Measurements from ENCODE around the gene TENM4. TPM values are rescaled to one million over a fixed set of nuclear protein-coding genes. Genes with fewer than 3 reads are reported as not detected.

The TENM4 gene
- total RNA-seq, 1 donor from 2014 or later: 5.1 TPM

DNA sequence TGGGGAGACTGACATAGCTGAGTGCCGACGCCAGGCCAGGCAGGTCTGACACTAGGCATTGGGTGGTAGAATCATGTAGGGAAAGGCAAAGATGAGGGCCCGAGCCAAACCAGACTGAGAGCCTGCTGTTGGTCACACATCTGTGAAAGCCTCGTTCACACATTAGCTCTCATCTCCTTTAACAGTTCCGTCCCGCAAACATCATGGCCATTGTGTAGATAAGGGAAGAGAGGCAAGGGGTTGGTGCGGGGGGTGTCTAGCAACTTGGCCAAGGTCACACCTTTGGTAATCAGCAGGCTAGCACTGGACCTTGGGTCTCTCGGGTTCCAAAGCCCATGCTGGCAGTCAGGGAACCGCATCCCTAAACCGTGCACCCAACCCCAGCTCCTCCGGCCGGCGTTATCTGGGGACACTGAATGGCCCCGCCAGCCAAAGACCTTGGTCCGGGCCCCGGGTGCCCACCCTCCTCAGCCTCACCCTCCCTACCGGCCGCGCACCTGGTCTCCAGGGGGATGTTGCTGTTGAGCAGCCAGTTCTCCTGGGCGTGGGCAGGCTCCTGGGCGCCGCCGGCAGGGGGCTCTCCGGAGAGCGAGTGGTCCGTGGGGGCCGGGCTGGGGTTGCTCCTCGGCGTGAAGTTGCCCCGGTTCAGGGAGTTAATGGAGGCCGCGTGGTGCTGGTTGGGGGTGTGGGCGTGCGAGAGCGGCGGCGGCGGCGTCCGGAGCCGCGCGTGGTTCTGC is 537.9 kb downstream of the TENM4 start:
- Histone ChIP-seq H3K27ac (no peak overlapping the region), H3K4me1 (no peaks in the 10 kb centered on the region), H4K20me1 (ENCODE audit: low read depth) (no peaks in the 10 kb centered on the region), H3K79me2 (ENCODE audit: low read depth) (no peaks in the 10 kb centered on the region), H2AFZ (replicated peaks) (no peak overlapping the region), H3F3A (ENCODE audit: low read depth) (no peaks in the 10 kb centered on the region), H3K27me3 (no peaks in the 10 kb centered on the region), H3K9me3 (ENCODE audit: low read depth) (no peaks in the 10 kb centered on the region), H3K4me3 (no peak overlapping the region), H3K36me3 (no peaks in the 10 kb centered on the region), H3K9ac (no peak overlapping the region), H3K4me2 (no peak overlapping the region)
- H3K9me3 Mint-ChIP-seq: no peaks in the 10 kb centered on the region
- H3K27ac Mint-ChIP-seq: no peak overlapping the region
- H3K4me3 Mint-ChIP-seq: no peak overlapping the region
- TF ChIP-seq EZH2 (IDR thresholded peaks at IDR 0.05): no peak
- no peak for TF ChIP-seq EZH2phosphoT487 (IDR thresholded peaks at IDR 0.05)
- TF ChIP-seq, protein P1, sequence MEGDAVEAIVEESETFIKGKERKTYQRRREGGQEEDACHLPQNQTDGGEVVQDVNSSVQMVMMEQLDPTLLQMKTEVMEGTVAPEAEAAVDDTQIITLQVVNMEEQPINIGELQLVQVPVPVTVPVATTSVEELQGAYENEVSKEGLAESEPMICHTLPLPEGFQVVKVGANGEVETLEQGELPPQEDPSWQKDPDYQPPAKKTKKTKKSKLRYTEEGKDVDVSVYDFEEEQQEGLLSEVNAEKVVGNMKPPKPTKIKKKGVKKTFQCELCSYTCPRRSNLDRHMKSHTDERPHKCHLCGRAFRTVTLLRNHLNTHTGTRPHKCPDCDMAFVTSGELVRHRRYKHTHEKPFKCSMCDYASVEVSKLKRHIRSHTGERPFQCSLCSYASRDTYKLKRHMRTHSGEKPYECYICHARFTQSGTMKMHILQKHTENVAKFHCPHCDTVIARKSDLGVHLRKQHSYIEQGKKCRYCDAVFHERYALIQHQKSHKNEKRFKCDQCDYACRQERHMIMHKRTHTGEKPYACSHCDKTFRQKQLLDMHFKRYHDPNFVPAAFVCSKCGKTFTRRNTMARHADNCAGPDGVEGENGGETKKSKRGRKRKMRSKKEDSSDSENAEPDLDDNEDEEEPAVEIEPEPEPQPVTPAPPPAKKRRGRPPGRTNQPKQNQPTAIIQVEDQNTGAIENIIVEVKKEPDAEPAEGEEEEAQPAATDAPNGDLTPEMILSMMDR (IDR thresholded peaks at IDR 0.05): no peak
- H3K27me3 Mint-ChIP-seq (ENCODE audit: insufficient read depth, low read depth): peaks cover 2% of the 10 kb centered on the region
- peaks cover 9% of the 10 kb centered on the region for H3K36me3 Mint-ChIP-seq
- peaks cover 3% of the 10 kb centered on the region for H3K4me1 Mint-ChIP-seq
- no peak for DNase-seq (ENCODE audit: low spot score)

DNA sequence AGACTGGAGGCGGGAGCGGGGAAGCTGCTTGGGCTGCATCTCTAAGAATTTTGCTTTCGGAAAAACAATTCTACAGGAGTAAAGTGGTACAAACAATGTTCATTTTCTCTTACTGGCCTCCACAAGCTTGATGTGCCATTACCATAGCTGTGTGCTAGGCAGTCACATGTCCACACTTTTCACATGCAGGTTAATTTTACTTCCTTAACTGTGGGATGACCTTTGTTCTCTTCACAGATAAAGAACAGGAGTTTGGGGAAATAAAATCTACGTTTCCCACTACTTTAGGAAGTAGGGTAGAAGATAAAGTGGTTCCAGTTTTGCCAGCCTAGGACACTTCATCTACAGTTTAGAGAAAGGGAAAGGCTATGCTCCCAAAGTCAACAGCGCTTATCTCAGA is 539.0 kb downstream of the TENM4 start:
- Histone ChIP-seq H4K20me1 (ENCODE audit: low read depth) (no peaks in the 10 kb centered on the region), H3K27me3 (no peaks in the 10 kb centered on the region), H3K36me3 (no peaks in the 10 kb centered on the region), H3K4me1 (no peaks in the 10 kb centered on the region), H3K9ac (no peak overlapping the region), H2AFZ (replicated peaks) (no peak overlapping the region), H3K79me2 (ENCODE audit: low read depth) (no peaks in the 10 kb centered on the region), H3K4me3 (no peak overlapping the region), H3F3A (ENCODE audit: low read depth) (no peaks in the 10 kb centered on the region), H3K27ac (no peak overlapping the region), H3K4me2 (no peak overlapping the region), H3K9me3 (ENCODE audit: low read depth) (no peaks in the 10 kb centered on the region)
- Mint-ChIP-seq H3K36me3 (peaks cover 15% of the 10 kb centered on the region), H3K9me3 (no peaks in the 10 kb centered on the region), H3K27ac (no peak overlapping the region), H3K27me3 (ENCODE audit: insufficient read depth, low read depth) (peaks cover 2% of the 10 kb centered on the region), H3K4me3 (no peak overlapping the region), H3K4me1 (peaks cover 3% of the 10 kb centered on the region)
- DNase-seq (ENCODE audit: low spot score): no peak
- no peak for TF ChIP-seq EZH2phosphoT487 (IDR thresholded peaks at IDR 0.05)
- no peak for TF ChIP-seq EZH2 (IDR thresholded peaks at IDR 0.05)
- TF ChIP-seq, protein P1 (IDR thresholded peaks at IDR 0.05): no peak

- TF ChIP-seq EZH2 (IDR thresholded peaks at IDR 0.05) (no peak), EZH2phosphoT487 (IDR thresholded peaks at IDR 0.05) (no peak)
- TF ChIP-seq, protein P1 (IDR thresholded peaks at IDR 0.05): no peak
- Histone ChIP-seq H3K4me1 (no peaks in the 10 kb centered on the region), H3K27me3 (no peaks in the 10 kb centered on the region), H4K20me1 (ENCODE audit: low read depth) (no peaks in the 10 kb centered on the region), H3K4me3 (no peak overlapping the region), H3K4me2 (no peak overlapping the region), H3K36me3 (no peaks in the 10 kb centered on the region), H3K9me3 (ENCODE audit: low read depth) (no peaks in the 10 kb centered on the region), H3F3A (ENCODE audit: low read depth) (no peaks in the 10 kb centered on the region), H3K9ac (no peak overlapping the region), H3K79me2 (ENCODE audit: low read depth) (no peaks in the 10 kb centered on the region), H3K27ac (no peak overlapping the region), H2AFZ (replicated peaks) (no peak overlapping the region)
- Mint-ChIP-seq H3K4me1 (peaks cover 3% of the 10 kb centered on the region), H3K36me3 (peaks cover 15% of the 10 kb centered on the region), H3K27ac (peak overlapping the region; percentile 21), H3K27me3 (ENCODE audit: insufficient read depth, low read depth) (peaks cover 2% of the 10 kb centered on the region), H3K4me3 (no peak overlapping the region), H3K9me3 (no peaks in the 10 kb centered on the region)
- no peak for DNase-seq (ENCODE audit: low spot score)
Measured at GRCh38 chr11:78898266-78898775, 542.5 kb downstream of the TENM4 start.

All from neural progenitor cell (in vitro differentiated cells).